ENCODE results near the gene USP49. TPM values are rescaled to one million over a fixed set of nuclear protein-coding genes. Genes with fewer than 3 reads are reported as not detected.

USP49 gene
- total RNA-seq, 4 donors from 2014 or later, result 6.5 to 13.8 (median 8.8) TPM

GRCh38 chr6:41743406-41744235 lies 151.6 kb downstream of the USP49 start:
- Histone ChIP-seq H3K4me3 (no peak overlapping the region), H3K27ac (no peak overlapping the region), H3K4me1 (no peaks in the 10 kb centered on the region), H3K36me3 (no peaks in the 10 kb centered on the region), H3K27me3 (no peaks in the 10 kb centered on the region), H3K9me3 (no peaks in the 10 kb centered on the region)
- TF ChIP-seq POLR2A (IDR thresholded peaks at IDR 0.05) (no peak), EP300 (IDR thresholded peaks at IDR 0.05) (no peak), CTCF (IDR thresholded peaks at IDR 0.05) (no peak)
- no peak for DNase-seq (ENCODE audit: low spot score in 2 of 2)
- WGBS, 2 donors, result 80 to 86% methylated on average over 5 to 6 of the region's 6 CpGs

- no peak overlapping the region for H3K4me3 ChIP-seq
- H3K4me1 ChIP-seq, result no peaks in the 10 kb centered on the region
- no peaks in the 10 kb centered on the region for H3K36me3 ChIP-seq
- no peak for DNase-seq (ENCODE audit: low spot score in 2 of 2)
- H3K9me3 ChIP-seq, result no peaks in the 10 kb centered on the region
- no peak overlapping the region for H3K27ac ChIP-seq
- H3K27me3 ChIP-seq, result no peaks in the 10 kb centered on the region
- no peak for TF ChIP-seq POLR2A (IDR thresholded peaks at IDR 0.05)
- TF ChIP-seq EP300 (IDR thresholded peaks at IDR 0.05), result no peak
- TF ChIP-seq CTCF (IDR thresholded peaks at IDR 0.05), result no peak
- 85 to 87% methylated on average over 20 of the region's 20 CpGs for WGBS, 2 donors
Observed at GRCh38 chr6:41741625-41742490, 153.3 kb downstream of the USP49 start.

- no peaks in the 10 kb centered on the region for H3K27me3 ChIP-seq
- DNase-seq (ENCODE audit: low spot score in 2 of 2), result no peak
- H3K4me1 ChIP-seq, result peaks cover 0 to 8% (median 6%) of the 10 kb centered on the region in 4 donors
- no peak overlapping the region for H3K4me3 ChIP-seq
- H3K27ac ChIP-seq, result no peak overlapping the region
- no peaks in the 10 kb centered on the region for H3K36me3 ChIP-seq
- TF ChIP-seq CTCF (IDR thresholded peaks at IDR 0.05), result no peak
- no peak for TF ChIP-seq POLR2A (IDR thresholded peaks at IDR 0.05)
- TF ChIP-seq EP300 (IDR thresholded peaks at IDR 0.05), result no peak
- WGBS, 2 donors, result 73 to 79% methylated on average over 12 to 13 of the region's 13 CpGs
- H3K9me3 ChIP-seq, result no peaks in the 10 kb centered on the region
Observed at GRCh38 chr6:41740366-41741162, 154.6 kb downstream of the USP49 start.

Small RNA genes within 50 kb of the gene (small RNA-seq; reads per million reads assigned to genes)
- not detected for gene AL365205.2
- not detected for gene AL365205.3
- gene RF00019, result not detected
- gene RF00393, result not detected

Other genes starting within 250 kb of the USP49 start
- gene TFEB, start 159.8 kb downstream of the USP49 start, total RNA-seq, result 10 to 100 TPM; 19.2 to 28.8 (median 20.6) TPM
- not detected for gene PGC, start 148.0 kb downstream of the USP49 start, total RNA-seq
- gene FRS3, start 115.5 kb downstream of the USP49 start, total RNA-seq, result 10 to 100 TPM in 2 of 4 donors, 1 to 10 TPM in 2; 4.4 to 11.4 (median 7.5) TPM
- gene PRICKLE4, start 114.6 kb downstream of the USP49 start, total RNA-seq, result 10 to 100 TPM; 15.5 to 38.4 (median 23.0) TPM
- gene TOMM6, start 107.7 kb downstream of the USP49 start, total RNA-seq, result 100 to 1,000 TPM in 2 of 4 donors, 10 to 100 TPM in 2; 76.1 to 121 (median 99.8) TPM
- 10 to 100 TPM in 3 of 4 donors, 1 to 10 TPM in 1; 8.0 to 15.0 (median 12.2) TPM for gene MED20, start 25.8 kb upstream of the USP49 start, total RNA-seq
- 10 to 100 TPM in 3 of 4 donors, 1 to 10 TPM in 1; 9.2 to 13.3 (median 12.8) TPM for gene BYSL, start 26.1 kb upstream of the USP49 start, total RNA-seq
- 100 to 1,000 TPM; 175 to 325 (median 248) TPM for gene CCND3, start 46.4 kb upstream of the USP49 start, total RNA-seq
- 10 to 100 TPM; 10.7 to 27.6 (median 20.9) TPM for gene TAF8, start 155.1 kb upstream of the USP49 start, total RNA-seq
- 1 to 10 TPM in 3 of 4 donors, under 1 TPM in 1; 0.22 to 4.7 (median 2.2) TPM for gene C6orf132, start 247.2 kb upstream of the USP49 start, total RNA-seq